Natural killer cell (primary cell): ENCODE results near the gene TCF21. TPM values are rescaled to one million over a fixed set of nuclear protein-coding genes. Genes with fewer than 3 reads are reported as not detected.

Source experiments
- ATAC-seq, 3 donors: fragments of 150-1000 bp in 2 of 3; fragments of 200-7000 bp in 1 of 3; cut with Tn5 transposase; 1 replicate in 1 of 3; 2 replicates in 2 of 3; pipeline ENCODE4 v1.10.0; 2021; ENCODE audit warnings: mild to moderate bottlenecking in 2 of 3, moderate library complexity in 2 of 3
- DNase-seq, 2 donors: peaks; one replicate each; pipeline versions ENCODE4 v3.0.0 to v3.0.0-alpha.2; 2013 to 2021; ENCODE audit warnings: mixed read lengths in 1 of 2
- H3K27ac ChIP-seq: one replicate; pipeline ENCODE4 v1.5.1; 2013; ENCODE audit warnings: mild to moderate bottlenecking, low read length
- H3K27me3 ChIP-seq: one replicate; pipeline ENCODE4 v1.6.1; 2013; ENCODE audit warnings: low read length; ENCODE audit not compliant: control insufficient read depth, insufficient read depth
- H3K36me3 ChIP-seq: one replicate; pipeline ENCODE4 v1.6.1; 2013; ENCODE audit warnings: low read length; ENCODE audit not compliant: control insufficient read depth, insufficient read depth
- H3K4me1 ChIP-seq: one replicate; pipeline ENCODE4 v1.6.1; 2013; ENCODE audit warnings: low read length; ENCODE audit not compliant: control insufficient read depth, insufficient read depth
- H3K4me3 ChIP-seq: one replicate; pipeline ENCODE4 v1.5.1; 2013; ENCODE audit warnings: low read length
- H3K9me3 ChIP-seq: one replicate; pipeline ENCODE4 v1.6.1; 2013; ENCODE audit warnings: low read length; ENCODE audit not compliant: control insufficient read depth, insufficient read depth
- H3K27ac Mint-ChIP-seq, 2 donors: one replicate each; pipeline ENCODE4 v1.8.0; 2022; ENCODE audit warnings: mild to moderate bottlenecking in 2 of 2, mixed read lengths in 2 of 2, moderate library complexity in 1 of 2
- H3K27me3 Mint-ChIP-seq, 2 donors: one replicate each; pipeline ENCODE4 v1.8.0; 2022; ENCODE audit warnings: low read depth in 2 of 2, mixed read lengths in 2 of 2
- H3K36me3 Mint-ChIP-seq: one replicate; pipeline ENCODE4 v1.8.0; 2022; ENCODE audit warnings: mixed read lengths
- H3K4me1 Mint-ChIP-seq, 2 donors: one replicate each; pipeline ENCODE4 v1.8.0; 2022; ENCODE audit warnings: mixed read lengths in 2 of 2
- H3K4me3 Mint-ChIP-seq: one replicate; pipeline ENCODE4 v1.8.0; 2022; ENCODE audit warnings: mild to moderate bottlenecking, moderate library complexity, mixed read lengths
- H3K9me3 Mint-ChIP-seq, 2 donors: one replicate each; pipeline ENCODE4 v1.8.0; 2022; ENCODE audit warnings: mixed read lengths in 2 of 2
- CTCF ChIP-seq: fragments of 200-600 bp; IDR thresholded peaks from one replicate; pipeline ENCODE4 v1.8.0; 2022; ENCODE audit warnings: antibody characterized with exemption
- WGBS: methylation state at CpG from one replicate; pipeline ENCODE4 v1.1.7; 2013; ENCODE audit warnings: missing lambda C conversion rate; ENCODE audit not compliant: insufficient coverage; 5-methylcytosine and 5-hydroxymethylcytosine counted together
- intact Hi-C: fragments of 100-400 bp; cut with micrococcal nuclease; formaldehyde crosslinking; loops from one replicate; pipeline ENCODE4 v1.14.2; 2022
- total RNA-seq, 4 donors: library from RNA; stranded (reverse); fragments of 120-200 nt in 1 of 4; gene quantifications; one replicate each; pipeline versions ENCODE4 v1.2.3 to v1.2.4, GENCODE V29; 2013 to 2022

Gene TCF21
- total RNA-seq, 3 donors from 2014 or later (not counting 1 experiment from before 2014, with no cell fraction given), result not detected

- ATAC-seq (no peak), DNase-seq (no peak)
- WGBS, result 30% methylated on average over 3 of the region's 4 CpGs
- Mint-ChIP-seq H3K27me3 (peaks cover 56 to 82% of the 10 kb centered on the region in 2 donors), H3K4me3 (no peak overlapping the region), H3K36me3 (no peaks in the 10 kb centered on the region), H3K4me1 (peaks cover 13 to 18% of the 10 kb centered on the region in 2 donors), H3K27ac (no peak overlapping the region), H3K9me3 (no peaks in the 10 kb centered on the region)
- TF ChIP-seq CTCF, result no peak
- Histone ChIP-seq H3K9me3 (no peaks in the 10 kb centered on the region), H3K36me3 (no peaks in the 10 kb centered on the region), H3K27ac (no peak overlapping the region), H3K4me1 (peaks cover 18% of the 10 kb centered on the region), H3K4me3 (no peak overlapping the region), H3K27me3 (peaks cover 34% of the 10 kb centered on the region)
- intact Hi-C loops, result no loop called here
Observed at GRCh38 chr6:133887156-133887879, 1.6 kb upstream of the TCF21 start.

GRCh38 chr6:133887880-133888230, 1.1 kb upstream of the TCF21 start:
- Histone ChIP-seq H3K36me3 (no peaks in the 10 kb centered on the region), H3K4me3 (no peak overlapping the region), H3K27me3 (peaks cover 37% of the 10 kb centered on the region), H3K4me1 (peaks cover 20% of the 10 kb centered on the region), H3K9me3 (no peaks in the 10 kb centered on the region), H3K27ac (no peak overlapping the region)
- no CpG with 5 or more reads among the region's 1 CpG for WGBS
- intact Hi-C loops, result no loop called here
- peaks cover 61 to 87% of the 10 kb centered on the region in 2 donors for H3K27me3 Mint-ChIP-seq
- DNase-seq (no peak), ATAC-seq (no peak)
- no peaks in the 10 kb centered on the region for H3K36me3 Mint-ChIP-seq
- H3K4me1 Mint-ChIP-seq, result peaks cover 16 to 18% of the 10 kb centered on the region in 2 donors
- no peak overlapping the region for H3K4me3 Mint-ChIP-seq
- no peaks in the 10 kb centered on the region for H3K9me3 Mint-ChIP-seq
- no peak overlapping the region for H3K27ac Mint-ChIP-seq
- TF ChIP-seq CTCF, result no peak

- Mint-ChIP-seq H3K36me3 (no peaks in the 10 kb centered on the region), H3K4me1 (peaks cover 20 to 26% of the 10 kb centered on the region in 2 donors), H3K4me3 (no peak overlapping the region), H3K27ac (no peak overlapping the region), H3K9me3 (no peaks in the 10 kb centered on the region), H3K27me3 (peaks cover 76 to 93% of the 10 kb centered on the region in 2 donors)
- Histone ChIP-seq H3K4me3 (no peak overlapping the region), H3K27ac (no peak overlapping the region), H3K9me3 (no peaks in the 10 kb centered on the region), H3K4me1 (peaks cover 21% of the 10 kb centered on the region), H3K27me3 (peaks cover 48% of the 10 kb centered on the region), H3K36me3 (no peaks in the 10 kb centered on the region)
- no peak for TF ChIP-seq CTCF
- intact Hi-C loops, result no loop called here
- no peak for DNase-seq
- ATAC-seq, result no peak
- 10% methylated on average over 54 of the region's 56 CpGs for WGBS
Observed at GRCh38 chr6:133889557-133890403, 867 bp downstream of the TCF21 start.
